ENCODE measurements around the gene PSPH.
A peak's percentile ranks its signal among the peaks of the same experiment; 100 is the strongest.

PSPH gene

DNA sequence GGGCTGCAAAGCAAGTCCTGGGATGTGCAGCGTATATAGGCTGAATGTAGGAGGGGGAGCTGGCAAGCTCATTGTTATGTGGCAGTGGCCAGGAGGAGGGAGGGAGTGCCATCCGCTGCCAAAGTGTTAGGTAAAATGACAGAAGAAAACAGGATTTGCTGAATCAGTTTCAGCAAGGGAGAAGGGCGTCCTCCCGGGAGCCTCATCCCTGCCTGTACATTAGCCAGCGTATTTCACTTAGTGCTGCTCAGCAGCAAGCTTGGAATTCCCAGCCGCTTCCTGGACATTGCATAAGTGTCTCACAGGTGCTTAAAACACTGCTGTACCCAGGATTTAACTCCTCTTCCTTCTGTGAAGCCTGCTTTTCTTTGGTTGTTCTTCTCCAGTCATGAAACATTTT is 84.4 kb downstream of the PSPH start:
- TF ChIP-seq, protein P1, sequence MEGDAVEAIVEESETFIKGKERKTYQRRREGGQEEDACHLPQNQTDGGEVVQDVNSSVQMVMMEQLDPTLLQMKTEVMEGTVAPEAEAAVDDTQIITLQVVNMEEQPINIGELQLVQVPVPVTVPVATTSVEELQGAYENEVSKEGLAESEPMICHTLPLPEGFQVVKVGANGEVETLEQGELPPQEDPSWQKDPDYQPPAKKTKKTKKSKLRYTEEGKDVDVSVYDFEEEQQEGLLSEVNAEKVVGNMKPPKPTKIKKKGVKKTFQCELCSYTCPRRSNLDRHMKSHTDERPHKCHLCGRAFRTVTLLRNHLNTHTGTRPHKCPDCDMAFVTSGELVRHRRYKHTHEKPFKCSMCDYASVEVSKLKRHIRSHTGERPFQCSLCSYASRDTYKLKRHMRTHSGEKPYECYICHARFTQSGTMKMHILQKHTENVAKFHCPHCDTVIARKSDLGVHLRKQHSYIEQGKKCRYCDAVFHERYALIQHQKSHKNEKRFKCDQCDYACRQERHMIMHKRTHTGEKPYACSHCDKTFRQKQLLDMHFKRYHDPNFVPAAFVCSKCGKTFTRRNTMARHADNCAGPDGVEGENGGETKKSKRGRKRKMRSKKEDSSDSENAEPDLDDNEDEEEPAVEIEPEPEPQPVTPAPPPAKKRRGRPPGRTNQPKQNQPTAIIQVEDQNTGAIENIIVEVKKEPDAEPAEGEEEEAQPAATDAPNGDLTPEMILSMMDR (IDR thresholded peaks at IDR 0.05; ENCODE audit: insufficient read depth, low read depth, low read length, missing control alignments): no peak
- H3K4me3 ChIP-seq (ENCODE audit: low read depth, low read length): no peak overlapping the region
- DNase-seq (ENCODE audit: low read depth): no peak

DNA sequence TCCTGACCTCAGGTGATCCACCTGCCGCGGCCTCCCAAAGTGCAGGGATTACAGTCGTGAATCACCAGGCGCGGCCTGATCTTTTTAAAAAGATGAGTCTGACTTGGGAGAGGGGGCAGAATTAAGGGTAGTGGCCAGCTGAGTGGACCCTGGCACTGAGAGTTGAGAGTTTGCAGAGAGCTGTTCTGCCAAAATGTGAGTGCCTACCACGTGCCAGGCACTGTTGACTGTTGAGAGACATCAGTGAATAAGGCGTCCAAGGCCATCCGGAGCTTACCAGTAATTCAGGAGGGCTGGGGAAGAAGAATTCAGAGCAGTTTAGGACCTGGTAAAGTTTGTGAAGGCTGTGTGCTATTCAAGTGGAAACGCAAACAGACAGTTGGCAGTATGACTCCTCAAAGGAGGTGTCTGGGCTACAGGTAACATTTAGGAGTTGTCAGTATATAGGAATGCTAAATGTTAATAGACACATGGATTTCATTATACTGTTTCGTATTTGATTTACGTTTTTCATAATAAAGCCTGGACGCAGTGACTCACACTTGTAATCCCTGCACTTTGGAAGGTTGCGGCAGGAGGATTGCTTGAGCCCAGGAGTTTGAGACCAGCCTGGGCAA is 85.3 kb downstream of the PSPH start:
- TF ChIP-seq, protein P1 (IDR thresholded peaks at IDR 0.05; ENCODE audit: insufficient read depth, low read depth, low read length, missing control alignments): no peak
- H3K4me3 ChIP-seq (ENCODE audit: low read depth, low read length): no peak overlapping the region
- no peak for DNase-seq (ENCODE audit: low read depth)

DNA sequence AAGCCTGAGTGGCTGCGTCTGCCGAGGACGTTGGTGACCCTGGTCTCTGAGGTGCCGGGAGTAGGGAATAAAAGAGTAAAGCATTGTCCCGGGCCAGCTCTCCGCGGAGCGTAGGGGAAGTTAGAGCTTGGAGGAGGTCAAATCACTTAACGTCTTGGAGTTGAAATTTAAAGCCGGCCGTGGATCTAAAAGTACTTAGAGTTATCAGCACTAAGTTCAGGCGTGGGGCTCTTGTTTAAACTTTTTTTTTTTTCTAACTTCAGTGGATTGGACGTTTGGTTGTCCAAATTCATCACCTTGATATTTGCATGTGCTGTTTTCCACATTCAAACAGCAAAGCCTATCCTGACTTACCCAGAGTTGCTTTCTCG is 86.2 kb downstream of the PSPH start:
- no peak for DNase-seq (ENCODE audit: low read depth)
- peak overlapping the region; percentile 90 for H3K4me3 ChIP-seq (ENCODE audit: low read depth, low read length)
- TF ChIP-seq, protein P1 (IDR thresholded peaks at IDR 0.05; ENCODE audit: insufficient read depth, low read depth, low read length, missing control alignments): no peak

- peak; percentile 84 for DNase-seq (ENCODE audit: low read depth)
- TF ChIP-seq, protein P1 (IDR thresholded peaks at IDR 0.05; ENCODE audit: insufficient read depth, low read depth, low read length, missing control alignments): peak; percentile 68
- H3K4me3 ChIP-seq (ENCODE audit: low read depth, low read length): peak within 1 kb of the TSS; percentile 90
Observed at GRCh38 chr7:55964261-55965099, 86.8 kb downstream of the PSPH start, which contains the start of gene NIPSNAP2. Gene NIPSNAP2 (plus strand): TSS chr7:55964585. CDS start chr7:55964610, 25 bp downstream.

DNA sequence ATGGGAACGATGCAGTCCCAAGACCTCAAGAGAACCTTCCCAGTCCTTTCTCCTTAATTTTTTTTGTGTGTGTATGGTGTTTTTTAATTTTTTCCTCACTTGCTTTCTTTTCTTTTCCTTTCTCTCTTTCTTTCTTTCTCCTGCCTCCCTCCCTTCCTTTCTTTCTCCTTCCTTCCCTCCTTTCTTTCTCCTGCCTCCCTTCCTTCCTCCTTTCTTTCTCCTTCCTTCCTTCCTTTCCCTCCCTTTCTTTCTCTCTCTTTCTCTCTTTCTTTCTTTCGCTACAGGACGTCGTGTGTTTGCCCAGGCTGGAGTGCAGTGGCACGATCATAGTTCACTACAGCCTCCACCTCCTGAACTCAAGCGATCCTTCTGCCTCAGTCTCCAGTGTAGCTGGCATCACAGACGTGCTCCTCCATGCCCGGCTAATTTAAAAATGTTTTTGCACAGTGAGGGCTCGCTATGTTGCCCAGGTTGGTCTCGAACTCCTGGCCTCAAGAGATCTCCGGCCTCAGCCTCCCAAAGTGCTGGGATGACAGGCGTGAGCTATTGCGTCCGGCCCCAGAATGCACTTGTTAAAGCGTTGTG is 87.6 kb downstream of the PSPH start:
- TF ChIP-seq, protein P1 (IDR thresholded peaks at IDR 0.05; ENCODE audit: insufficient read depth, low read depth, low read length, missing control alignments): no peak
- no peak for DNase-seq (ENCODE audit: low read depth)

GRCh38 chr7:55962014-55962413 is 89.2 kb downstream of the PSPH start:
- no peak overlapping the region for H3K4me3 ChIP-seq (ENCODE audit: low read depth, low read length)
- TF ChIP-seq, protein P1 (IDR thresholded peaks at IDR 0.05; ENCODE audit: insufficient read depth, low read depth, low read length, missing control alignments): no peak
- DNase-seq (ENCODE audit: low read depth): no peak

More for the DNA sequence above, 87.6 kb downstream of the PSPH start:
- peak overlapping the region; percentile 83 for H3K4me3 ChIP-seq (ENCODE audit: low read depth, low read length)
